ENCODE data around the gene MTCL1.

DNA sequence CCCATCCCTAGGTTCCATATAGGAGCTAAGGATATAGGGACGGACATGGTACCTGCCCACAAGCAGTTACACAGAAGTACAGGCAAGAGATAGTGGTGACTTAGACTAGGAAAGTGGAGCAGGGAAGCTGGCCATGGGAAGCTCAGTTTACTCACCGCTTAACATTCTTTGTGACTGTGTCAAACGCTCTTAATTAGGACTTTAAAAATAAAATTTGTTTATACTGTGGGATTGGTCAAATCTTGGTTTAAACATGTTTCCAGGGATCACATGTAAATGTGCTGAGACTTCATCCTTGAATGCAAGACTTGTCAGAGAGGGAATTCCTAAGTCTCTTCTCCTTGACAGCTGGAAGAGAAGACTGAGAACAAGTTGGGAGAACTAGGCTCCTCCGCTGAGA, 107.3 kb downstream of the MTCL1 start:
- TF ChIP-seq, protein P1, sequence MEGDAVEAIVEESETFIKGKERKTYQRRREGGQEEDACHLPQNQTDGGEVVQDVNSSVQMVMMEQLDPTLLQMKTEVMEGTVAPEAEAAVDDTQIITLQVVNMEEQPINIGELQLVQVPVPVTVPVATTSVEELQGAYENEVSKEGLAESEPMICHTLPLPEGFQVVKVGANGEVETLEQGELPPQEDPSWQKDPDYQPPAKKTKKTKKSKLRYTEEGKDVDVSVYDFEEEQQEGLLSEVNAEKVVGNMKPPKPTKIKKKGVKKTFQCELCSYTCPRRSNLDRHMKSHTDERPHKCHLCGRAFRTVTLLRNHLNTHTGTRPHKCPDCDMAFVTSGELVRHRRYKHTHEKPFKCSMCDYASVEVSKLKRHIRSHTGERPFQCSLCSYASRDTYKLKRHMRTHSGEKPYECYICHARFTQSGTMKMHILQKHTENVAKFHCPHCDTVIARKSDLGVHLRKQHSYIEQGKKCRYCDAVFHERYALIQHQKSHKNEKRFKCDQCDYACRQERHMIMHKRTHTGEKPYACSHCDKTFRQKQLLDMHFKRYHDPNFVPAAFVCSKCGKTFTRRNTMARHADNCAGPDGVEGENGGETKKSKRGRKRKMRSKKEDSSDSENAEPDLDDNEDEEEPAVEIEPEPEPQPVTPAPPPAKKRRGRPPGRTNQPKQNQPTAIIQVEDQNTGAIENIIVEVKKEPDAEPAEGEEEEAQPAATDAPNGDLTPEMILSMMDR (IDR thresholded peaks at IDR 0.05): no peak
- TF ChIP-seq EP300 (IDR thresholded peaks at IDR 0.05; ENCODE audit: low read depth) (no peak), POLR2A (IDR thresholded peaks at IDR 0.05) (no peak)
